Thoracic aorta (tissue), 2 donors: ENCODE data around the gene IRF8. TPM values are rescaled to one million over a fixed set of nuclear protein-coding genes. Genes with fewer than 3 reads are reported as not detected.

ENCODE experiments used
- ATAC-seq: fragments of 150-250 bp; one replicate; pipeline ENCODE4 v1.8.0; 2017; ENCODE audit warnings: low read depth; ENCODE audit not compliant: insufficient number of reproducible peaks, low FRiP score
- DNase-seq: peaks from one replicate; pipeline ENCODE4 v3.0.0-alpha.2; 2020; ENCODE audit warnings: low spot score
- H3K27ac ChIP-seq, 2 donors: fragments of 200-600 bp; sonication (generic); 1 replicate in 1 of 2; 2 replicates in 1 of 2; pipeline ENCODE4 v1.5.1; 2016; ENCODE audit warnings: mild to moderate bottlenecking in 2 of 2, moderate library complexity in 2 of 2
- H3K27me3 ChIP-seq: fragments of 200-600 bp; sonication (generic); replicated peaks from 2 replicates; pipeline ENCODE4 v1.6.0; 2016; ENCODE audit warnings: mild to moderate bottlenecking; ENCODE audit not compliant: insufficient read depth
- H3K36me3 ChIP-seq: fragments of 200-600 bp; sonication (generic); one replicate; pipeline ENCODE4 v1.5.1; 2016
- H3K4me1 ChIP-seq, 2 donors: fragments of 200-600 bp; sonication (generic); 1 replicate in 1 of 2; 2 replicates in 1 of 2; pipeline versions ENCODE4 v1.5.1 to v1.6.0; 2016; ENCODE audit warnings: low read depth in 2 of 2, mild to moderate bottlenecking in 1 of 2; ENCODE audit not compliant: control insufficient read depth in 1 of 2
- H3K4me3 ChIP-seq: fragments of 200-600 bp; sonication (generic); 2 replicates; pipeline ENCODE4 v1.5.1; 2016; ENCODE audit warnings: mild to moderate bottlenecking
- H3K9me3 ChIP-seq: fragments of 200-600 bp; sonication (generic); 2 replicates; pipeline ENCODE4 v1.5.1; 2016
- CTCF ChIP-seq: fragments of 200-600 bp; sonication (generic); IDR thresholded peaks from one replicate; pipeline ENCODE4 v1.5.1; 2019; ENCODE audit warnings: antibody characterized with exemption
- total RNA-seq, 2 donors: library from RNA; depleted of rRNA; stranded (reverse); fragments of >200 nt; gene quantifications; one replicate each; pipeline versions ENCODE4 v1.1.0 to v1.2.3, GENCODE V29; 2016

Gene IRF8
- total RNA-seq, 2 donors from 2014 or later = 27.0 to 28.8 TPM

GRCh38 chr16:85878407-85878806, 20.6 kb upstream of the IRF8 start:
- ATAC-seq = no peak
- no peak for TF ChIP-seq CTCF
- Histone ChIP-seq H3K4me3 (no peak overlapping the region), H3K27me3 (no peaks in the 10 kb centered on the region), H3K4me1 (no peaks in the 10 kb centered on the region), H3K9me3 (no peaks in the 10 kb centered on the region), H3K36me3 (no peaks in the 10 kb centered on the region), H3K27ac (no peak overlapping the region)
- no peak for DNase-seq

- Histone ChIP-seq H3K27ac (no peak overlapping the region), H3K9me3 (no peaks in the 10 kb centered on the region), H3K4me3 (no peak overlapping the region), H3K4me1 (no peaks in the 10 kb centered on the region), H3K36me3 (no peaks in the 10 kb centered on the region), H3K27me3 (no peaks in the 10 kb centered on the region)
- no peak for TF ChIP-seq CTCF
- ATAC-seq = no peak
- DNase-seq = no peak
These were observed 20.1 kb upstream of the IRF8 start for GRCh38 chr16:85878875-85879274.

DNA sequence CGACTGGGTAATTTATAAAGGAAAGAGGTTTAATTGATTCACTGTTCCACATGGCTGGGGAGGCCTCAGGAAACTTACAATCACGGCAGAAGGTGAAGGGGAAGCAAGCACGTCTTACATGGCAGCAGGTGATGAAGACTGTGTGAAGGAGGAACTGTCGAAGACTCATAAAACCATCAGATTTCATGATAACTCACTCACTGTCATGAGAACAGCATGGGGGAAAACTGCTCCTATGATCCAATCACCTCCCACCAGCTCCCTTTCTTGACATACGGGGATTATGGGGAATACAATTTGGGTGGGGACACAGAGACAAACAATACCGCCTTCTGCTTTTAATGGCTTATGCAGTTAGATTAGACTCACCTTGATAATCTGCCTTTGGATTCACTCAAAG, 19.4 kb upstream of the IRF8 start:
- TF ChIP-seq CTCF = no peak
- H3K4me1 ChIP-seq = no peaks in the 10 kb centered on the region
- no peak overlapping the region for H3K4me3 ChIP-seq
- no peaks in the 10 kb centered on the region for H3K27me3 ChIP-seq
- no peak for ATAC-seq
- H3K9me3 ChIP-seq = no peaks in the 10 kb centered on the region
- no peaks in the 10 kb centered on the region for H3K36me3 ChIP-seq
- no peak for DNase-seq
- no peak overlapping the region for H3K27ac ChIP-seq

- Histone ChIP-seq H3K9me3 (no peaks in the 10 kb centered on the region), H3K4me1 (no peaks in the 10 kb centered on the region), H3K27me3 (no peaks in the 10 kb centered on the region), H3K4me3 (no peak overlapping the region), H3K27ac (no peak overlapping the region), H3K36me3 (no peaks in the 10 kb centered on the region)
- TF ChIP-seq CTCF = no peak
- DNase-seq (no peak), ATAC-seq (no peak)
These were observed 18.8 kb upstream of the IRF8 start for GRCh38 chr16:85879975-85880831.

DNA sequence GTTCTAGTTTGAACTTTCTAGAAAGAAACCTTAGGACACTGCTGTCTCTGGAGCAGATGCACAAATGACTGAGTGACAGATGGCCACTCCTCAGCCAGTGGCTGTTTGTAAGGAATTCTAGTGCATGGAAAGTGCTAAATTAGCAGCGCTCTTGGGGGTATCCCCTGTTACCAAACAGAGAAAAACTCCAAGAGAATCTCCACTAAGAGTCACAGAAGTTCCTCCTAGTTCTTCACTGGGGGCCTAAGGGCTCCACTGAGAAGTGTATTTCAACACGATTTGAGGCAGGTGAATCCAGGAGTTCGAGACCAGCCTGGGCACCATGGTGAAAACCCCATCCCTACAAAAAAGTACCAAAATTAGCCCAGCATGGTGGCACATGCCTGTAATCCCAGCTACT, 18.1 kb upstream of the IRF8 start:
- ATAC-seq (no peak), DNase-seq (no peak)

More for the DNA sequence above, 18.1 kb upstream of the IRF8 start:
- Histone ChIP-seq H3K4me1 (no peaks in the 10 kb centered on the region), H3K4me3 (no peak overlapping the region), H3K27me3 (no peaks in the 10 kb centered on the region), H3K9me3 (no peaks in the 10 kb centered on the region), H3K36me3 (no peaks in the 10 kb centered on the region), H3K27ac (no peak overlapping the region)
- no peak for TF ChIP-seq CTCF
